Measurements from ENCODE around the gene CCDC175. TPM values are rescaled to one million over a fixed set of nuclear protein-coding genes. Genes with fewer than 3 reads are reported as not detected.

CCDC175 gene
- total RNA-seq, 6 experiments from 2014 or later, result not detected

DNA sequence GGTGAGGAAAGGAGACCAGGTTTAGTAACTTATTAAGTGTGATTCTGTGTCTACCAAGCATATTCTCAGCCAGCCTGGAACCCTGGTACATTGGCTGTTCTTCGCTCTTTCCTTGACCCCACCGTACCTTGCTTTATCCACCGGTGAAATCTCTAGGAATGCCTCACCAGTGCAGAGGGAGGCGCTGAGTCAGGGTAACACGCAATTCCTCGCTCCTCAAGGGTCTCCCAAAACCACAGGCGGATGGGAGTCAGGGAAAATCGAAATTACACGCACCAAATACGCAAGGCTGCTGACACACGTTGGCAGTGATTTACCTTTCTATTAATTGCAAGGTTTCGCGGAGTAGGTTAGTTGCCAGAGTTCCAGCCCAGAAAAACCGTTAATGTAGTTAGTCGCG is 93.2 kb downstream of the CCDC175 start:
- Mint-ChIP-seq H3K4me3 (peak overlapping the region; percentile 98), H3K4me1 (ENCODE audit: low read depth) (peaks cover 62% of the 10 kb centered on the region), H3K9me3 (no peaks in the 10 kb centered on the region), H3K36me3 (ENCODE audit: low read depth) (peaks cover 31% of the 10 kb centered on the region), H3K27me3 (ENCODE audit: insufficient read depth) (peaks cover 2% of the 10 kb centered on the region; the same call in 1 of the 2 replicates), H3K27ac (peak overlapping the region; percentile 99)
- TF ChIP-seq, protein P1, sequence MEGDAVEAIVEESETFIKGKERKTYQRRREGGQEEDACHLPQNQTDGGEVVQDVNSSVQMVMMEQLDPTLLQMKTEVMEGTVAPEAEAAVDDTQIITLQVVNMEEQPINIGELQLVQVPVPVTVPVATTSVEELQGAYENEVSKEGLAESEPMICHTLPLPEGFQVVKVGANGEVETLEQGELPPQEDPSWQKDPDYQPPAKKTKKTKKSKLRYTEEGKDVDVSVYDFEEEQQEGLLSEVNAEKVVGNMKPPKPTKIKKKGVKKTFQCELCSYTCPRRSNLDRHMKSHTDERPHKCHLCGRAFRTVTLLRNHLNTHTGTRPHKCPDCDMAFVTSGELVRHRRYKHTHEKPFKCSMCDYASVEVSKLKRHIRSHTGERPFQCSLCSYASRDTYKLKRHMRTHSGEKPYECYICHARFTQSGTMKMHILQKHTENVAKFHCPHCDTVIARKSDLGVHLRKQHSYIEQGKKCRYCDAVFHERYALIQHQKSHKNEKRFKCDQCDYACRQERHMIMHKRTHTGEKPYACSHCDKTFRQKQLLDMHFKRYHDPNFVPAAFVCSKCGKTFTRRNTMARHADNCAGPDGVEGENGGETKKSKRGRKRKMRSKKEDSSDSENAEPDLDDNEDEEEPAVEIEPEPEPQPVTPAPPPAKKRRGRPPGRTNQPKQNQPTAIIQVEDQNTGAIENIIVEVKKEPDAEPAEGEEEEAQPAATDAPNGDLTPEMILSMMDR (IDR thresholded peaks at IDR 0.05), result no peak
- DNase-seq, result peak; percentile 47

DNA sequence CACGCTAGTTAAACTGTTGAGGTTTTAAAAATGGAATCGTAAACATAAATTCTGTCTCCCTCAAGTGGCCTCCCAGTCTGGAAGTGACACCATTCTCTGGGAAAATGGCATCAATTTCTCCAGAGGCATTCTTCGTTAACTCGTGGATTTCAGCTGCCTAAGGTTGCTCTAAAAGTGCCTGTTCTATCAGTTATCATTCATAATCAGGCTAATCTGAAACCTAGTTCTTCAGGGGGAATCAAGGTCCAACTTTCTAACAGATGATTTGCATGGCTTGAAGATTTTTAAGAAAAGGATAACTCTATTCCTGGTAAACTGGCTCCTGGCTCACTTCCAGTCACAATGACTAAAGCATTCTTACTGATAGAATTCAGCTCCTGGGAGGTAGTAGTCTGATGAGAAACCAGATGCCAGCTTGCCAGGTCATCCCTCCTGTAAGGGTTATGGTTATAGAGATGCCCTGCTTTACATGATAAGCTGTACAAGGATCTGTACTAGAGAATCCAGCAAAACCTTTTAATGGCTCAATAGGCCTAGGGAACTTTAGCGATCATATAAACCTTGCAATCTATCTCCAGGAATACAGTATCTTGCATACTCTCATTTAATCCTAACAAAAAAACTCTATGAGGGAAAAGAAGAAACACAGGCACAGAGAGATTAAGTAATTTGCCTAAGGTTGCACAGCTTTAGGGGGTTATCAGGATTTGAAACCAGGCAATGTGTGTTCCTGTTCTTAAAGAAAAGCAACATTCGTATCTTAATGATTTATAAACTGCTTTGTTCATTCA is 93.9 kb downstream of the CCDC175 start:
- peak; percentile 95 for DNase-seq
- H3K9me3 Mint-ChIP-seq, result no peaks in the 10 kb centered on the region
- TF ChIP-seq, protein P1 (IDR thresholded peaks at IDR 0.05), result peak; percentile 14; the same call in 1 of the 2 replicates
- peaks cover 58% of the 10 kb centered on the region for H3K4me1 Mint-ChIP-seq (ENCODE audit: low read depth)
- H3K27ac Mint-ChIP-seq, result peak overlapping the region; percentile 99
- H3K4me3 Mint-ChIP-seq, result peak overlapping the region; percentile 98
- H3K36me3 Mint-ChIP-seq (ENCODE audit: low read depth), result peaks cover 28% of the 10 kb centered on the region
- peaks cover 2% of the 10 kb centered on the region; the same call in 1 of the 2 replicates for H3K27me3 Mint-ChIP-seq (ENCODE audit: insufficient read depth)

DNA sequence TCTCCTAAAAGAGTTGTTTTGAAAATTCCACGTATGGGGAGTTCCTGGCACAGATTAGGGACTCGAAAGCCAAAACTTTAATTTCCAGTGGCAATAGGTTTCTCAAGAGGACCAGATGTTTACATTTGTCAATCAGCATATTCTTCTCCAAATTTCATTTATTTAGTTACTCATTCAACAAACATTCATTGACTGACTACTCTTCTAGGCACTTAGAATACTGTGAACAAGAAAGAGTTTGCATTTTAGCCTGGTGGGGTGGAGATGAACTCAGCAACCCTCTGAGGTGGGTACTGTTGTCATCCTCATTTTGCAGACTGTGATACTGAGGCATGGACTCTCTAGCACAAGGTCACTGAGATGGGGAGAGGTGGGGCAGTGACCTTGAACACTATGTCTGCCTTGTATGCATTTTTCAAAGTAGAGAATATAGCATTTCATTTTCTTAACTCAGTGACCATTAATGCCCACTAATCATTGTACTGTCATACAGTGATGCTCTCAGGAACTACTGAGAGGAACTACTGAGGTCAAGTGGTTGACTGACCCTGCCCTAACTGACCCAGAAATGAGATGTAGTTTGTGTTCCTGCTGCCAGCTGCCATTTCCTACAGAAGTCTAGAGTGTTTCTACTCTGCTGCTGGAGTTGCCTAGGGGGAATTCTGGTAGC is 94.6 kb downstream of the CCDC175 start:
- TF ChIP-seq, protein P1 (IDR thresholded peaks at IDR 0.05), result no peak
- H3K4me3 Mint-ChIP-seq, result peak overlapping the region; percentile 98
- H3K36me3 Mint-ChIP-seq (ENCODE audit: low read depth), result peaks cover 32% of the 10 kb centered on the region
- H3K9me3 Mint-ChIP-seq, result no peaks in the 10 kb centered on the region
- peaks cover 2% of the 10 kb centered on the region; the same call in 1 of the 2 replicates for H3K27me3 Mint-ChIP-seq (ENCODE audit: insufficient read depth)
- DNase-seq, result peak; percentile 31
- H3K27ac Mint-ChIP-seq, result peak overlapping the region; percentile 99
- H3K4me1 Mint-ChIP-seq (ENCODE audit: low read depth), result peaks cover 63% of the 10 kb centered on the region

DNA sequence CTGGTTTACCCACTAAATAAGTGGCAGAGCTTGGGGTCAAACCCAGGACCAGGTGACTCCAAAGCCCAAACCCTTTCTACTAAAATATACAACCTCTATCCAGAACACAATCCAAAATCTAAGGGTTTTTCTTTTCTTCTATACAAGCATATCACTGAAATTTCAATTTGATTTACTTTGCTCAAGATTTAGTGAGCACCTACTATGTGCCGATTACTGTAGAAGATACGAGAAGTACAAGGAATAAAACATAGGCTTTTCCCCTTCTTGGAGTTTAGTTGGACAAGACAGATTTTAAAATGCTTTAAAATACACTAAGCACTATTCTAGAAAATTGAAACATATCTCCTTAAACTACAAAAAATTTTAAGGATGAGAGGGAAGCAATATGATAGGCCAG is 95.2 kb downstream of the CCDC175 start:
- Mint-ChIP-seq H3K27me3 (ENCODE audit: insufficient read depth) (peaks cover 2% of the 10 kb centered on the region; the same call in 1 of the 2 replicates), H3K4me3 (peak overlapping the region; percentile 98), H3K36me3 (ENCODE audit: low read depth) (peaks cover 36% of the 10 kb centered on the region), H3K9me3 (no peaks in the 10 kb centered on the region), H3K4me1 (ENCODE audit: low read depth) (peaks cover 66% of the 10 kb centered on the region), H3K27ac (peak overlapping the region; percentile 99)
- no peak for DNase-seq
- TF ChIP-seq, protein P1 (IDR thresholded peaks at IDR 0.05), result no peak

DNA sequence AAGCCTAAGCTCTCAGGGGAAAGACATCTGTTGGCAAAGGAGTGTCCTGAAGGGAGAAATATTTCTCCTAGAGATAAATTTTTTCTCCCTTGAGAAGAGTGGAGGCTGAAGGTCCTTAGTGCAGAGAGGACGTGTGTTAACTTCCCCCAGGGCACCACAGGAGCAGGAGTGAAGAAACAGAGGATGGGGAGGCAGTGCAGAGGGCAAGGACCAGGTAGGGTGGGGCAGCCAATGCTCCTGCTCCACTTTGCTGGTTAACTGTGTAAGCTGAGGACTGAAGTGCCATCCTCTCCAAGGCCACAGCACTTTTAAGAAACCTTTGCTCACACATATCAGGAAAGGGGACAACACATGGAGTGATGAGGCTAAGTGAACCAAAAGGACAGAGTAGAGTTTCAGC is 96.4 kb downstream of the CCDC175 start:
- Mint-ChIP-seq H3K9me3 (no peaks in the 10 kb centered on the region), H3K27me3 (ENCODE audit: insufficient read depth) (peaks cover 2% of the 10 kb centered on the region; the same call in 1 of the 2 replicates), H3K4me1 (ENCODE audit: low read depth) (peaks cover 56% of the 10 kb centered on the region), H3K27ac (peak overlapping the region; percentile 99), H3K4me3 (peak overlapping the region; percentile 77), H3K36me3 (ENCODE audit: low read depth) (peaks cover 36% of the 10 kb centered on the region)
- DNase-seq, result no peak
- TF ChIP-seq, protein P1 (IDR thresholded peaks at IDR 0.05), result no peak

Data from HFFc6 (cell line).